CD4-positive, CD25-positive, alpha-beta regulatory T cell (primary cell): ENCODE data around the gene PLIN5. TPM values are rescaled to one million over a fixed set of nuclear protein-coding genes. Genes with fewer than 3 reads are reported as not detected.
A peak's percentile ranks its signal among the peaks of the same experiment; 100 is the strongest.
"Not testable (repeated sequence)": the region's sequence is repeated elsewhere in the genome, so short reads cannot be mapped to it uniquely, and the experiment has no call there.

Source experiments
- ATAC-seq, 2 donors: fragments of 150-1000 bp; cut with Tn5 transposase; one replicate each; pipeline ENCODE4 v1.10.0; 2021; ENCODE audit warnings: low read depth in 2 of 2, moderate number of reproducible peaks in 2 of 2, moderate library complexity in 1 of 2
- DNase-seq, 3 donors: peaks; one replicate each; pipeline versions ENCODE4 v3.0.0 to v3.0.0-alpha.2; 2012 to 2022; ENCODE audit warnings: mixed read lengths in 1 of 3
- H3K27ac ChIP-seq: one replicate; pipeline ENCODE4 v1.7.0; 2013; ENCODE audit warnings: mild to moderate bottlenecking, low read length; ENCODE audit not compliant: insufficient read depth, poor library complexity, severe bottlenecking
- H3K27me3 ChIP-seq: one replicate; pipeline ENCODE4 v1.7.0; 2013; ENCODE audit warnings: low read length; ENCODE audit not compliant: control insufficient read depth, insufficient read depth
- H3K36me3 ChIP-seq: one replicate; pipeline ENCODE4 v1.7.0; 2013; ENCODE audit warnings: mild to moderate bottlenecking, low read length, moderate library complexity; ENCODE audit not compliant: control insufficient read depth, insufficient read depth
- H3K4me1 ChIP-seq: 2 replicates; pipeline ENCODE4 v1.7.0; 2013; ENCODE audit warnings: mild to moderate bottlenecking, low read length; ENCODE audit not compliant: insufficient read depth, control insufficient read depth, poor library complexity, severe bottlenecking
- H3K4me3 ChIP-seq: one replicate; pipeline ENCODE4 v1.7.0; 2013; ENCODE audit warnings: low read depth, mild to moderate bottlenecking, low read length, moderate library complexity
- H3K9me3 ChIP-seq, 2 experiments: 1 replicate in 1 of 2; 2 replicates in 1 of 2; pipeline ENCODE4 v1.7.0; 2013; ENCODE audit warnings: low read length in 2 of 2, mild to moderate bottlenecking in 1 of 2, moderate library complexity in 1 of 2; ENCODE audit not compliant: control insufficient read depth in 2 of 2
- H3K27ac Mint-ChIP-seq, 3 donors: one replicate each; pipeline ENCODE4 v1.8.0; 2020 to 2022; ENCODE audit warnings: mild to moderate bottlenecking in 3 of 3, mixed read lengths in 3 of 3, moderate library complexity in 2 of 3
- H3K27me3 Mint-ChIP-seq: one replicate; pipeline ENCODE4 v1.8.0; 2022; ENCODE audit warnings: mild to moderate bottlenecking, mixed read lengths
- H3K36me3 Mint-ChIP-seq: one replicate; pipeline ENCODE4 v1.8.0; 2020; ENCODE audit warnings: mixed read lengths
- H3K4me1 Mint-ChIP-seq, 4 donors: one replicate each; pipeline ENCODE4 v1.8.0; 2020 to 2022; ENCODE audit warnings: mixed read lengths in 4 of 4, mild to moderate bottlenecking in 1 of 4
- H3K4me3 Mint-ChIP-seq, 4 donors: one replicate each; pipeline ENCODE4 v1.8.0; 2020 to 2022; ENCODE audit warnings: mild to moderate bottlenecking in 4 of 4, mixed read lengths in 4 of 4, moderate library complexity in 3 of 4
- H3K9me3 Mint-ChIP-seq, 7 donors: one replicate each; pipeline ENCODE4 v1.8.0; 2020 to 2022; ENCODE audit warnings: mixed read lengths in 7 of 7, mild to moderate bottlenecking in 3 of 7, moderate library complexity in 2 of 7
- polyA plus RNA-seq, 4 donors: library from polyadenylated mRNA; unstranded; fragments of 300-500 nt; fragmentation: Illumina TruSeq; gene quantifications; one replicate each; pipeline ENCODE4 v1.2.3, GENCODE V29; 2021
- total RNA-seq: library from RNA; stranded (reverse); gene quantifications from one replicate; pipeline ENCODE4 v1.2.3, GENCODE V29; 2022

Gene PLIN5
- total and polyA plus RNA-seq, 5 donors from 2014 or later = 0.07 to 0.97 (median 0.25) TPM; not detected in 2

DNA sequence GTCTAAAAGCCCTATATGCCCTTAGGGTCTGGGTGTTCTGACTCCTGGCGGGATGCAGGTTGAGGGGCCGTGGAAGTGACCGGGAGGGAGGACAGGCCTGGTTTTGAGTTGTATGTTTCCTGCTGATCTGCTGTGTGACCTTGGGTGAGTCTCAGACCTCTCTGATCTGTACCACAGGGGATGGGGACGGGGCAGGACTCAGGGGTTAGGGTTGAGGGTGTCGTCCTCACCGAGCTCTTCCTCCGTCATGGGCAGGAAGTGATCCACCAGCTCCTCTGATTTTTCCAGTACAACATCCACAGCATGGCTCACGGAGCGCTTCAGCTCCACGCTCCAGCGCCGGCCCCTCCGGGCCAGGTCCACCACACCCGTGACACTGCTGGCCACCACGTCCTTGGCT is 6.2 kb downstream of the PLIN5 start:
- no peak overlapping the region for H3K4me3 ChIP-seq
- no peak overlapping the region for H3K4me3 Mint-ChIP-seq
- peaks cover 4% of the 10 kb centered on the region for H3K27me3 Mint-ChIP-seq
- peak overlapping the region in 1 of 3 donors; percentile 69 for H3K27ac Mint-ChIP-seq
- H3K4me1 Mint-ChIP-seq = no peaks in the 10 kb centered on the region
- no peak overlapping the region for H3K27ac ChIP-seq
- no peaks in the 10 kb centered on the region for H3K36me3 ChIP-seq
- H3K36me3 Mint-ChIP-seq = no peaks in the 10 kb centered on the region
- H3K4me1 ChIP-seq = no peaks in the 10 kb centered on the region
- no peak for DNase-seq
- no peaks in the 10 kb centered on the region for H3K9me3 Mint-ChIP-seq
- no peaks in the 10 kb centered on the region for H3K9me3 ChIP-seq
- no peak for ATAC-seq
- no peaks in the 10 kb centered on the region for H3K27me3 ChIP-seq

DNA sequence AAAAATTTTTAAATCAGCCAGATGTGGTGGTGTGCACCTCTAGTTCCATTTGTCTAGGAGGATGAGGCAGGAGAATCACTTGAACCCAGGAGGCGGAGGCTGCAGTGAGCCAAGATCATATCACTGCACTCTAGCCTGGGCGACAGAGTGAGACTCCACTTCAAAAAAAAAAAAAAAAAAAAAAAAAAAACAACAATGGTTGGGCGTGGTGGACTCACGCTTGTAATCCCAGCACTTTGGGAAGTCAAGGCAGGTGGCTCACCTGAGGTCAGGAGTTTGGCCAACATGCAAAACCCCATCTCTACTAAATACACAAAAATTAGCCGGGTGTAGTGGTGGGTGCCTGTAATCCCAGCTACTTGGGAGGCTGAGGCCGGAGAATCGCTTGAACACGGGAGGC is 7.6 kb downstream of the PLIN5 start:
- H3K36me3 ChIP-seq, H3K4me3 Mint-ChIP-seq, H3K4me1 Mint-ChIP-seq, H3K27me3 ChIP-seq, H3K27ac Mint-ChIP-seq, H3K27ac ChIP-seq, DNase-seq, ATAC-seq, H3K9me3 Mint-ChIP-seq, H3K9me3 ChIP-seq, H3K4me1 ChIP-seq, H3K27me3 Mint-ChIP-seq, H3K4me3 ChIP-seq, H3K36me3 Mint-ChIP-seq: not testable (repeated sequence)

DNA sequence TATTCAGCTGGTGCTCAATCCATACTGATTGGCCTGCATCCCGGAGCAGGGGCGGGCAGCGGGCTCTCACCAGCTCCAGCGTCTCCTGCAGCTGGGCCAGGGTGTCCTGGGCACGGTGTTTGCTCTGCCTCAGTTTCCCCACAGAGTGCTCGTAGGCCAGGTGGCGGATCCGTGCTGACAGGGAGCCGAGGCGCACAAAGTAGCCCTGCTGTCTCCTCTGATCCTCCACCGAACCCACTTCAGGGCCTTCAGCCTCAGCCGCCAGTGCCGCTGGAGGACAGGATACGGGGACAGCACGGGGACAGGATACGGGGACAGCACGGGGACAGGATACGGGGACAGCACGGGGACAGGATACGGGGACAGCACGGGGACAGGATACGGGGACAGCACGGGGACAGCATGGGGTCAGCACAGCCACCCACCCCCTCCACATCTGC is 9.4 kb downstream of the PLIN5 start:
- Mint-ChIP-seq H3K27me3 (peaks cover 18% of the 10 kb centered on the region), H3K4me1 (no peaks in the 10 kb centered on the region), H3K9me3 (no peaks in the 10 kb centered on the region), H3K4me3 (no peak overlapping the region), H3K27ac (no peak overlapping the region), H3K36me3 (no peaks in the 10 kb centered on the region)
- ATAC-seq (no peak), DNase-seq (no peak)
- H3K36me3 ChIP-seq = no peaks in the 10 kb centered on the region
- H3K27me3 ChIP-seq = no peaks in the 10 kb centered on the region
- no peak overlapping the region for H3K4me3 ChIP-seq
- no peaks in the 10 kb centered on the region for H3K9me3 ChIP-seq
- H3K4me1 ChIP-seq = no peaks in the 10 kb centered on the region
- H3K27ac ChIP-seq = no peak overlapping the region

- ATAC-seq (peak; percentile 64 to 66), DNase-seq (peak; percentile 47 to 60 (median 54))
- Histone ChIP-seq H3K9me3 (no peaks in the 10 kb centered on the region), H3K27me3 (no peaks in the 10 kb centered on the region), H3K36me3 (no peaks in the 10 kb centered on the region), H3K4me1 (no peaks in the 10 kb centered on the region), H3K4me3 (no peak overlapping the region), H3K27ac (no peak overlapping the region)
- H3K9me3 Mint-ChIP-seq = no peaks in the 10 kb centered on the region
- H3K4me3 Mint-ChIP-seq = no peak overlapping the region
- peaks cover 19% of the 10 kb centered on the region for H3K27me3 Mint-ChIP-seq
- no peak overlapping the region for H3K27ac Mint-ChIP-seq
- H3K4me1 Mint-ChIP-seq = no peaks in the 10 kb centered on the region
- no peaks in the 10 kb centered on the region for H3K36me3 Mint-ChIP-seq
Observed at GRCh38 chr19:4524808-4525562, 10.0 kb downstream of the PLIN5 start.

DNA sequence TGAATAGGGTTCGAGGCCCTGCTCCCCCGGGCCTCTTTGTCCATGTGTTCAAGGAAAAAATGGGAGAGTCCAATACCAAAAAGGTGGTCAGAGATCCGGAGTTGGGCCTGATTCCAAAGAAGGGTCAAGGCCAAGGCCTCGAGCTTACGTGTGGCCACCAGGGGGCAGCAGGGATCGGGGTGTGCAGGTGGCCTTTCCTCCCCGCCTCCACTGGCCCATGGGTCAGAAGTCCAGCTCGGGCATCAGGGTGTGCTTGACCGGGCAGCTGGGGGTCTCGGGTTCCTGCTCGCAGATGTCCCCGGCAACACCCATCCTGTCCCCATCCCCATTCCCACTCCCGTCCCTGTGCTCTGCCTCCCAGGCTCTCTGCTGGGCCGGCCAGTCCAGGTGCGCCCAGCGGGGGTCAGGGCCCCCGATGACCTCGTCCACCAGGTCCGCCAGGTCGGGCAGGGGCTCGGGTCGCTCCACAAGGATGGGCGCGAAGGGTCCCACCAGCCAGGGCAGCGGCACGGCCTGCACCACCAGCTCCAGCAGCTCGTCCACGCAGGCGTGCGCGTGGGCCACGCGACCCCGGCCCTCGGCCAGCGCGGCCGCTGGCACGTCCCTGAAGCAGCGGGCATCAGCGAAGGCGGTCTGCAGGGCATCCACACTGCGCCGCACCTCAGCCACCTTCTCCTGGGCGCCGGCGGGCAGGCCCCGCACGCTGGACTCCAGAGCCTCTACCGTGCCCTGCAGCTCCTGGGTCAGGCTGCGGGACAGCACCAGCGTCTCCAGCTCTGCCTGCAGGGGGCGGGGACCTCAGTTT is 11.5 kb downstream of the PLIN5 start:
- Histone ChIP-seq H3K4me1 (no peaks in the 10 kb centered on the region), H3K27me3 (no peaks in the 10 kb centered on the region), H3K9me3 (no peaks in the 10 kb centered on the region), H3K27ac (no peak overlapping the region), H3K4me3 (no peak overlapping the region), H3K36me3 (no peaks in the 10 kb centered on the region)
- no peaks in the 10 kb centered on the region for H3K36me3 Mint-ChIP-seq
- no peaks in the 10 kb centered on the region for H3K4me1 Mint-ChIP-seq
- no peak overlapping the region for H3K27ac Mint-ChIP-seq
- peaks cover 0 to 1% (median 0%) of the 10 kb centered on the region in 7 donors for H3K9me3 Mint-ChIP-seq
- peaks cover 20% of the 10 kb centered on the region for H3K27me3 Mint-ChIP-seq
- DNase-seq (no peak), ATAC-seq (no peak)
- H3K4me3 Mint-ChIP-seq = no peak overlapping the region

- Mint-ChIP-seq H3K9me3 (peaks cover 0 to 1% (median 0%) of the 10 kb centered on the region in 7 donors), H3K36me3 (no peaks in the 10 kb centered on the region), H3K27ac (no peak overlapping the region), H3K27me3 (peaks cover 18% of the 10 kb centered on the region), H3K4me1 (no peaks in the 10 kb centered on the region), H3K4me3 (no peak overlapping the region)
- Histone ChIP-seq H3K4me1 (no peaks in the 10 kb centered on the region), H3K27ac (no peak overlapping the region), H3K4me3 (no peak overlapping the region), H3K9me3 (no peaks in the 10 kb centered on the region), H3K36me3 (no peaks in the 10 kb centered on the region), H3K27me3 (no peaks in the 10 kb centered on the region)
- DNase-seq = no peak
- no peak for ATAC-seq
Observed at GRCh38 chr19:4522291-4523002, 12.6 kb downstream of the PLIN5 start.

DNA sequence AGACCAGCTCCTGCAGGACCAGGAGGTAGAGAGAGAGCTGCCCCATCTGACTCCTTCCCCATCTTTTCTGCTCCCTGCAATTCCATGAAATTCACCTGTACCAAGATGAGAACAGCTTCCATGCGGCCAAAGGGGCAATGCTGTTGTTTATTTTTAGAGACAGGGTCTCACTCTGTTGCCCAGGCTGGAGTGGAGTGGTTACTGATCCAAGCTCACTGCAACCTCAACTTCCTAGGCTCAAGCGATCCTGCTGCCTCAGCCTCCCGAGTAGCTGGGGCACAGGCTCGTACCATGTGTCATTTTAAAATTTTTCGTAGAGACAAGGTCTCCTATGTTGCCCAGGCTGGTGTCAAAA is 13.2 kb downstream of the PLIN5 start:
- H3K4me3 ChIP-seq = no peak overlapping the region
- H3K36me3 ChIP-seq = no peaks in the 10 kb centered on the region
- no peak overlapping the region for H3K27ac Mint-ChIP-seq
- H3K27ac ChIP-seq = no peak overlapping the region
- no peaks in the 10 kb centered on the region for H3K4me1 ChIP-seq
- no peaks in the 10 kb centered on the region for H3K9me3 ChIP-seq
- peaks cover 0 to 1% (median 0%) of the 10 kb centered on the region in 7 donors for H3K9me3 Mint-ChIP-seq
- no peak for DNase-seq
- no peaks in the 10 kb centered on the region for H3K27me3 ChIP-seq
- peaks cover 18% of the 10 kb centered on the region for H3K27me3 Mint-ChIP-seq
- H3K36me3 Mint-ChIP-seq = no peaks in the 10 kb centered on the region
- no peak for ATAC-seq
- H3K4me3 Mint-ChIP-seq = no peak overlapping the region
- no peaks in the 10 kb centered on the region for H3K4me1 Mint-ChIP-seq
